CD4-positive, alpha-beta T cell treated with Interleukin-4 for 1 hour (primary cell): ENCODE results near the gene DPYD.

Source experiments
- DNase-seq, 2 donors: peaks; one replicate each; pipeline ENCODE4 v3.0.0-alpha.2; 2020 to 2022

The DPYD gene

GRCh38 chr1:97783751-97784150 lies 137.1 kb downstream of the DPYD start:
- DNase-seq, result no peak

GRCh38 chr1:97781762-97782337 lies 139.0 kb downstream of the DPYD start:
- no peak for DNase-seq

GRCh38 chr1:97780884-97781283 lies 139.9 kb downstream of the DPYD start:
- DNase-seq, result no peak

- no peak for DNase-seq
Measured at GRCh38 chr1:97778718-97779117, 142.1 kb downstream of the DPYD start.

GRCh38 chr1:97770376-97770775 lies 150.5 kb downstream of the DPYD start:
- DNase-seq, result no peak

- no peak for DNase-seq
Measured at GRCh38 chr1:97767381-97767780, 153.5 kb downstream of the DPYD start.

- no peak for DNase-seq
Measured at GRCh38 chr1:97764991-97765390, 155.8 kb downstream of the DPYD start.

GRCh38 chr1:97761637-97762036 lies 159.2 kb downstream of the DPYD start:
- DNase-seq, result no peak

GRCh38 chr1:97759078-97759477 lies 161.8 kb downstream of the DPYD start:
- no peak for DNase-seq

GRCh38 chr1:97758541-97759057 lies 162.2 kb downstream of the DPYD start:
- no peak for DNase-seq

GRCh38 chr1:97745912-97746311 lies 174.9 kb downstream of the DPYD start:
- DNase-seq, result no peak

GRCh38 chr1:97744977-97745376 lies 175.9 kb downstream of the DPYD start:
- DNase-seq, result no peak

- DNase-seq, result no peak
Measured at GRCh38 chr1:97743129-97743528, 177.7 kb downstream of the DPYD start.

- DNase-seq, result no peak
Measured at GRCh38 chr1:97740891-97741290, 179.9 kb downstream of the DPYD start.

- no peak for DNase-seq
Measured at GRCh38 chr1:97739596-97740103, 181.2 kb downstream of the DPYD start.

- no peak for DNase-seq
Measured at GRCh38 chr1:97738270-97738669, 182.6 kb downstream of the DPYD start.

GRCh38 chr1:97730271-97730670 lies 190.6 kb downstream of the DPYD start:
- no peak for DNase-seq

GRCh38 chr1:97728436-97728835 lies 192.4 kb downstream of the DPYD start:
- DNase-seq, result no peak

- DNase-seq, result no peak
Measured at GRCh38 chr1:97727029-97727428, 193.8 kb downstream of the DPYD start.

- no peak for DNase-seq
Measured at GRCh38 chr1:97726386-97726785, 194.4 kb downstream of the DPYD start.

GRCh38 chr1:97721221-97721620 lies 199.6 kb downstream of the DPYD start:
- DNase-seq, result no peak

GRCh38 chr1:97712980-97713379 lies 207.9 kb downstream of the DPYD start:
- DNase-seq, result no peak

- no peak for DNase-seq
Measured at GRCh38 chr1:97711858-97712257, 209.0 kb downstream of the DPYD start.

- no peak for DNase-seq
Measured at GRCh38 chr1:97693601-97694000, 227.2 kb downstream of the DPYD start.

- no peak for DNase-seq
Measured at GRCh38 chr1:97691325-97691724, 229.5 kb downstream of the DPYD start.
